Liver (tissue), 9 donors: Measurements from ENCODE around the gene VPS72. TPM values are rescaled to one million over a fixed set of nuclear protein-coding genes. Genes with fewer than 3 reads are reported as not detected.

Experiments
- DNase-seq: peaks from one replicate; pipeline ENCODE4 v3.0.0-alpha.2; 2017; ENCODE audit warnings: low spot score
- H3K27ac ChIP-seq, 2 donors: one replicate each; pipeline ENCODE4 v1.7.0; 2013; ENCODE audit warnings: inconsistent platforms in 2 of 2, low read length in 2 of 2, control low read depth in 1 of 2, low read depth in 1 of 2, mild to moderate bottlenecking in 1 of 2
- H3K27me3 ChIP-seq, 4 donors: one replicate each; pipeline versions ENCODE4 v1.6.1 to v1.7.0; 2013; ENCODE audit warnings: low read length in 3 of 4, inconsistent platforms in 1 of 4, mild to moderate bottlenecking in 1 of 4, moderate library complexity in 1 of 4; ENCODE audit not compliant: control insufficient read depth in 4 of 4, insufficient read depth in 4 of 4
- H3K36me3 ChIP-seq, 4 donors: one replicate each; pipeline versions ENCODE4 v1.6.1 to v1.7.0; 2013; ENCODE audit warnings: low read length in 3 of 4, mild to moderate bottlenecking in 3 of 4, low read depth in 1 of 4, moderate library complexity in 1 of 4; ENCODE audit not compliant: control insufficient read depth in 4 of 4, insufficient read depth in 3 of 4
- H3K4me1 ChIP-seq, 4 donors: one replicate each; pipeline versions ENCODE4 v1.6.1 to v1.7.0; 2013; ENCODE audit warnings: low read length in 3 of 4, mild to moderate bottlenecking in 3 of 4, moderate library complexity in 1 of 4; ENCODE audit not compliant: control insufficient read depth in 4 of 4, insufficient read depth in 4 of 4
- H3K4me3 ChIP-seq, 3 donors: one replicate each; pipeline versions ENCODE4 v1.6.1 to v1.7.0; 2013; ENCODE audit warnings: low read length in 3 of 3, control low read depth in 1 of 3, low read depth in 1 of 3, mild to moderate bottlenecking in 1 of 3
- H3K9ac ChIP-seq, 2 donors: one replicate each; pipeline ENCODE4 v1.7.0; 2013; ENCODE audit warnings: low read length in 2 of 2, mild to moderate bottlenecking in 2 of 2, moderate library complexity in 2 of 2, control low read depth in 1 of 2, low read depth in 1 of 2
- H3K9me3 ChIP-seq, 4 donors: one replicate each; pipeline versions ENCODE4 v1.6.1 to v1.7.0; 2013; ENCODE audit warnings: low read length in 3 of 4; ENCODE audit not compliant: control insufficient read depth in 4 of 4
- ATF3 ChIP-seq: IDR thresholded peaks from 2 replicates; pipeline ENCODE4 v1.6.1; 2016; ENCODE audit warnings: antibody characterized with exemption
- EGR1 ChIP-seq, 2 donors: IDR thresholded peaks; 2 replicates each; pipeline ENCODE4 v1.6.1; 2016 to 2018; ENCODE audit warnings: antibody characterized with exemption in 2 of 2, low read depth in 2 of 2
- FOXA1 ChIP-seq: IDR thresholded peaks from 2 replicates; pipeline ENCODE4 v1.6.1; 2016; ENCODE audit warnings: antibody characterized with exemption
- FOXA2 ChIP-seq: IDR thresholded peaks from 2 replicates; pipeline ENCODE4 v1.6.1; 2016; ENCODE audit warnings: antibody characterized with exemption
- GABPA ChIP-seq, 2 donors: IDR thresholded peaks in 1 of 2; conservative IDR thresholded peaks in 1 of 2; 2 replicates each; pipeline ENCODE4 v1.6.1; 2016; ENCODE audit warnings: antibody characterized with exemption in 2 of 2, mild to moderate bottlenecking in 1 of 2, moderate library complexity in 1 of 2
- HNF4A ChIP-seq, 2 donors: conservative IDR thresholded peaks; 2 replicates each; pipeline ENCODE4 v1.6.1; 2016; ENCODE audit warnings: antibody characterized with exemption in 2 of 2, mild to moderate bottlenecking in 2 of 2
- HNF4G ChIP-seq: IDR thresholded peaks from 2 replicates; pipeline ENCODE4 v1.6.1; 2016; ENCODE audit warnings: antibody characterized with exemption
- JUND ChIP-seq, 2 donors: IDR thresholded peaks; 2 replicates each; pipeline ENCODE4 v1.6.1; 2016; ENCODE audit warnings: antibody characterized with exemption in 2 of 2
- MAX ChIP-seq: IDR thresholded peaks from 2 replicates; pipeline ENCODE4 v1.6.1; 2016; ENCODE audit warnings: antibody characterized with exemption
- RAD21 ChIP-seq, 2 donors: IDR thresholded peaks; 2 replicates each; pipeline ENCODE4 v1.6.1; 2016; ENCODE audit warnings: antibody characterized with exemption in 2 of 2, mild to moderate bottlenecking in 2 of 2
- REST ChIP-seq: IDR thresholded peaks from 2 replicates; pipeline ENCODE4 v1.6.1; 2016; ENCODE audit warnings: antibody characterized with exemption, mild to moderate bottlenecking
- RXRA ChIP-seq, 2 donors: IDR thresholded peaks; 2 replicates each; pipeline ENCODE4 v1.6.1; 2017 to 2018; ENCODE audit warnings: antibody characterized with exemption in 2 of 2, mild to moderate bottlenecking in 1 of 2
- SP1 ChIP-seq: IDR thresholded peaks from 2 replicates; pipeline ENCODE4 v1.6.1; 2018; ENCODE audit warnings: antibody characterized with exemption, mild to moderate bottlenecking
- YY1 ChIP-seq: IDR thresholded peaks from 2 replicates; pipeline ENCODE4 v1.6.1; 2016; ENCODE audit warnings: antibody characterized with exemption, mild to moderate bottlenecking
- ZBTB33 ChIP-seq: IDR thresholded peaks from 2 replicates; pipeline ENCODE4 v1.6.1; 2016; ENCODE audit warnings: antibody characterized with exemption
- WGBS: extraction: QIAGEN DNeasy Blood & Tissue Kit; methylation state at CpG from one replicate; pipeline ENCODE4 v1.1.7; 2013; 5-methylcytosine and 5-hydroxymethylcytosine counted together
- polyA plus RNA-seq, 2 donors: library from polyadenylated mRNA; stranded (reverse) in 1 of 2; unstranded in 1 of 2; fragments of 200-250 nt in 1 of 2; fragments of >200 nt in 1 of 2; fragmentation: Nextera tagmentation in 1 of 2; extraction: Ambion mirVana in 1 of 2; gene quantifications; one replicate each; pipeline versions ENCODE4 v1.2.1 to v1.2.3, GENCODE V29; 2013 to 2015
- total RNA-seq, 2 donors: library from RNA; depleted of rRNA; stranded (reverse); fragments of >200 nt; gene quantifications; one replicate each; pipeline ENCODE4 v1.2.3, GENCODE V29; 2014
- TF ChIP-seq, protein P1 (sequence below): fragments of 150-350 bp; IDR thresholded peaks from 2 replicates; pipeline ENCODE4 v1.5.1; 2017; ENCODE audit warnings: improper control_type of control experiment, low read depth, low read length; ENCODE audit not compliant: missing input control
- donor health status: healthy.
- donor health status: healthy.
- donor health status: healthy.
- donor health status: healthy.
- donor health status: healthy.

VPS72 gene
- total and polyA plus RNA-seq, 4 donors = 10.7 to 16.0 (median 11.9) TPM

DNA sequence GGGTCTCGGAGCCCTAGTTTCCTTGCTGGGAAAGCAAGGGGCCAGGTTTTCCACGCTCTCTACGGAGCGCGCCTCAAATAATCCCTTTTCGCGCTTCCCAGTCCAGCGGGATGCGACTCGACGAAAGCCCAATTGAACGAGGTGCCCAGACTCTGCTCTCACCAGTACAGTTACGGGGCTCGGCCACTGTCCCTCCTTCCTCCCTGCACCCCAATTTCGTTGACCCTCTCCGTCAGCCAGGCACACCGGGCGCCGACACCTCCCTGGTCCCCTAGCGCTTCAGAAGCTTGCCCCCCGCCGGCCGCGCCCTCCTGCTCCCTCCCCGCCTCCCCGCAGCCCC is 44.0 kb downstream of the VPS72 start:
- WGBS = 13% methylated on average over 26 of the region's 26 CpGs
- no peak overlapping the region for H3K27ac ChIP-seq
- TF ChIP-seq EGR1 (IDR thresholded peaks at IDR 0.05; ENCODE audit: low read depth in 2 of 2) (no peak), JUND (IDR thresholded peaks at IDR 0.05) (no peak), SP1 (no peak)
- no peaks in the 10 kb centered on the region for H3K9me3 ChIP-seq
- peaks cover 0 to 2% (median 0%) of the 10 kb centered on the region in 4 donors for H3K36me3 ChIP-seq
- H3K4me3 ChIP-seq = peak overlapping the region; percentile 64 to 82 (median 65)
- H3K27me3 ChIP-seq = no peaks in the 10 kb centered on the region
- no peak for DNase-seq
- no peak overlapping the region for H3K9ac ChIP-seq
- H3K4me1 ChIP-seq = peaks cover 0 to 25% (median 16%) of the 10 kb centered on the region in 4 donors

DNA sequence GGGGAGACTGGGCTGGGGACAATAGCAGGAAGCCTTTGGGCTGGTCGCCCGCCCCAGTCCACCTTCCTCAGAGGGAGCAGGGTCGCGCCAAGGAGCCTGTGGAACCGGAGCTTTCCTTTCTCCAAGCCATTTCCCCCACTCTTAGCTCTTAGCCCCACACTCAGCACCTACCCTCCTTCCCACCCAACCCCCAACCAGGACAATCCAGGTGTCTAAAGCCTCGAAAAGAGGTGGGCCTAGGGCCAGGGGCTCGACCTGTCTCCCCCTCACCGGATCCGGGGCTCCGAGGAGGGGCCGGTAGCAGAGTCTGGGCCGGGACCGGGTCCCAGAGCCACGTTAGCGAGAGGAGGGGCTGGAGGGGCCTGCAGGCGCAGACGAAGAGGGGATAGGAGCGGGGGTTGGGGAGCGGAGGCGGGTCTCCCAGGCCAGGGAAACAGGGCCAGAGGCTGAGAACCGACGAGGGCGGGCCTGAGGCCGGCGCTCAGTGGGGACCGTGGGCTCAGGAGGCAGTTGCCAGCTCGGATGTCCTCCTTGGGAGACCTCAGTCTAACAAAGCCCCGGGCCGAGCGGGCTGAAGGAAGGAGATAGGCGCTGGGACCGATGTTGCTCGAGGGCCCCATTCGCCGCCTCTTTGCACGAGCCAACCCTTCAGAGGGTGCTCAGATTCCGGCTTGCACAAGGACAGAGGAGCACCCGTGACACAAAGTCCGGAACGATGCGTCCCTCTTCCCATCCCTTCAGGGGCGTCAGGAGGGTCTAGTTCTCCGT is 44.5 kb downstream of the VPS72 start:
- Histone ChIP-seq H3K9ac (no peak overlapping the region), H3K9me3 (no peaks in the 10 kb centered on the region), H3K36me3 (peaks cover 0 to 2% (median 0%) of the 10 kb centered on the region in 4 donors), H3K27ac (no peak overlapping the region), H3K27me3 (no peaks in the 10 kb centered on the region), H3K4me3 (peak overlapping the region in 2 of 3 donors; percentile 64 to 65), H3K4me1 (peaks cover 0 to 25% (median 16%) of the 10 kb centered on the region in 4 donors)
- no peak for DNase-seq
- no peak for TF ChIP-seq EGR1 (IDR thresholded peaks at IDR 0.05; ENCODE audit: low read depth in 2 of 2)
- TF ChIP-seq SP1 = no peak
- TF ChIP-seq FOXA1 = no peak
- no peak for TF ChIP-seq RXRA (IDR thresholded peaks at IDR 0.05)
- no peak for TF ChIP-seq REST
- 61% methylated on average over 43 of the region's 43 CpGs for WGBS

DNA sequence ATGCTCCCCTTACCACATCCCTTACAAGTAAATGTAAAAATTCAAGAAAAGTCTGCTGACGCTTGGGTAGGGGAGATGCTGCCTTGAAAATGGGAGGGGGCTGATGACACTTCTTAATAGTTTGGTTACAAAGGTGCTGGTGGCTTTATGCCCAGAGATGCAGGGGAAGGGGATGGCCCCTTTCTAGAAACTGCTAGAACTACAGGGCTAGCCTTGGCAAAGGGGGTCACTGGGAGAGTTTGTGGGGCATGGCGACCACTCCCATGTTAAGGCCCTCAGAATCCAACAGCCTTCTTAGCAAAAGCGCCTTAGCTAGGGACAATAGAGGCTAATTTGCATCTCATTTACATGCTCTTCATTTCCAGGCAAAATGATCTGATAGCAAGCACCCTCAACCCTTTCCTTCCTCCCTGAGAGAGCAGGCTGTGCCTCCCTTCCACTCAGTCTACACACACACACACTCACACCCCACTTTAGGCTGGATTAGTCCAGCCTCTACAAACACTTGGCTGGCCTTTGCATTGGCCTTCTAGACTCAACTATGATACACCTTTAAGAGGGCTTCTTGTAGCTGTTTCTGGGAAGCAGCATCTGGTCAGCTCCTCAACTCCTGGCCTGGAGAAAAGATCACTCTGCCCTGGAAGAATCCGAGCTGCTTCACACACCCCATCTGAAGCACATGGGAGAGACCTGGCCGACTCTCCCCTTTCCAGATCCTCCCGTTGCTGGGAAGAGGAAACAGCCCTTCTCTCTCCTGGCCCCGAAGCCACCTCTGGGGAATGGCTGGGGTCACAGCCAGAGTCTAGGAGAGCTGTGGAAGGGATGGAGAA is 45.3 kb downstream of the VPS72 start:
- H3K27me3 ChIP-seq = no peaks in the 10 kb centered on the region
- H3K27ac ChIP-seq = no peak overlapping the region
- no peaks in the 10 kb centered on the region for H3K9me3 ChIP-seq
- no peak overlapping the region for H3K9ac ChIP-seq
- WGBS = 83% methylated on average over 7 of the region's 7 CpGs
- no peak for DNase-seq
- H3K4me3 ChIP-seq = no peak overlapping the region
- peaks cover 0 to under 1% (median under 1%) of the 10 kb centered on the region in 4 donors for H3K36me3 ChIP-seq
- peaks cover 0 to 25% (median 16%) of the 10 kb centered on the region in 4 donors for H3K4me1 ChIP-seq
- TF ChIP-seq, protein P1, sequence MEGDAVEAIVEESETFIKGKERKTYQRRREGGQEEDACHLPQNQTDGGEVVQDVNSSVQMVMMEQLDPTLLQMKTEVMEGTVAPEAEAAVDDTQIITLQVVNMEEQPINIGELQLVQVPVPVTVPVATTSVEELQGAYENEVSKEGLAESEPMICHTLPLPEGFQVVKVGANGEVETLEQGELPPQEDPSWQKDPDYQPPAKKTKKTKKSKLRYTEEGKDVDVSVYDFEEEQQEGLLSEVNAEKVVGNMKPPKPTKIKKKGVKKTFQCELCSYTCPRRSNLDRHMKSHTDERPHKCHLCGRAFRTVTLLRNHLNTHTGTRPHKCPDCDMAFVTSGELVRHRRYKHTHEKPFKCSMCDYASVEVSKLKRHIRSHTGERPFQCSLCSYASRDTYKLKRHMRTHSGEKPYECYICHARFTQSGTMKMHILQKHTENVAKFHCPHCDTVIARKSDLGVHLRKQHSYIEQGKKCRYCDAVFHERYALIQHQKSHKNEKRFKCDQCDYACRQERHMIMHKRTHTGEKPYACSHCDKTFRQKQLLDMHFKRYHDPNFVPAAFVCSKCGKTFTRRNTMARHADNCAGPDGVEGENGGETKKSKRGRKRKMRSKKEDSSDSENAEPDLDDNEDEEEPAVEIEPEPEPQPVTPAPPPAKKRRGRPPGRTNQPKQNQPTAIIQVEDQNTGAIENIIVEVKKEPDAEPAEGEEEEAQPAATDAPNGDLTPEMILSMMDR = no peak
- TF ChIP-seq ZBTB33 (no peak), ATF3 (no peak), EGR1 (IDR thresholded peaks at IDR 0.05; ENCODE audit: low read depth in 2 of 2) (no peak), FOXA2 (no peak), MAX (no peak), GABPA (IDR thresholded peaks at IDR 0.05 in 1 of 2, conservative IDR thresholded peaks at IDR 0.05 in 1 of 2) (no peak), YY1 (no peak), RXRA (IDR thresholded peaks at IDR 0.05) (no peak), RAD21 (IDR thresholded peaks at IDR 0.05) (no peak), SP1 (no peak), HNF4G (no peak), HNF4A (conservative IDR thresholded peaks at IDR 0.05) (no peak), FOXA1 (no peak), JUND (IDR thresholded peaks at IDR 0.05) (no peak)
